Peyer's patch (tissue), 4 donors: ENCODE data around the gene CNOT9. TPM values are rescaled to one million over a fixed set of nuclear protein-coding genes. Genes with fewer than 3 reads are reported as not detected.

Experiments
- DNase-seq, 3 donors: peaks; one replicate each; pipeline ENCODE4 v3.0.0-alpha.2; 2017 to 2019
- H3K27ac ChIP-seq, 4 donors: fragments of 200-600 bp; sonication (generic); one replicate each; pipeline ENCODE4 v1.5.1; 2016 to 2019
- H3K27me3 ChIP-seq, 2 donors: fragments of 200-600 bp; sonication (generic); one replicate each; pipeline ENCODE4 v1.5.1; 2019
- H3K36me3 ChIP-seq, 3 donors: fragments of 200-600 bp; sonication (generic); one replicate each; pipeline ENCODE4 v1.5.1; 2016 to 2019
- H3K4me1 ChIP-seq, 4 donors: fragments of 200-600 bp; sonication (generic); one replicate each; pipeline ENCODE4 v1.5.1; 2016 to 2019
- H3K4me3 ChIP-seq, 4 donors: fragments of 200-600 bp; sonication (generic); 1 replicate in 3 of 4; 2 replicates in 1 of 4; pipeline ENCODE4 v1.5.1; 2016 to 2019; ENCODE audit warnings: mild to moderate bottlenecking in 1 of 4
- H3K9me3 ChIP-seq, 4 donors: fragments of 200-600 bp; sonication (generic); one replicate each; pipeline ENCODE4 v1.5.1; 2016 to 2019; ENCODE audit warnings: mild to moderate bottlenecking in 1 of 4
- POLR2A ChIP-seq, 2 donors: fragments of 450-650 bp; IDR thresholded peaks; one replicate each; pipeline ENCODE4 v1.5.1; 2017; ENCODE audit warnings: antibody characterized with exemption in 2 of 2, mild to moderate bottlenecking in 2 of 2, moderate library complexity in 2 of 2
- total RNA-seq, 4 donors: library from RNA; depleted of rRNA; stranded (reverse); fragments of >200 nt; gene quantifications; one replicate each; pipeline ENCODE4 v1.1.0, GENCODE V29; 2016
- TF ChIP-seq, protein P1 (sequence below), 6 experiments: fragments of 450-650 bp in 4 of 6; fragments of 200-600 bp in 2 of 6; sonication (generic) in 1 of 6; IDR thresholded peaks; one replicate each; pipeline ENCODE4 v1.5.1; 2017 to 2019; ENCODE audit warnings: antibody characterized with exemption in 6 of 6, mild to moderate bottlenecking in 3 of 6, moderate library complexity in 1 of 6

Gene CNOT9
- total RNA-seq, 4 donors from 2014 or later, result 27.2 to 54.2 (median 51.5) TPM

DNA sequence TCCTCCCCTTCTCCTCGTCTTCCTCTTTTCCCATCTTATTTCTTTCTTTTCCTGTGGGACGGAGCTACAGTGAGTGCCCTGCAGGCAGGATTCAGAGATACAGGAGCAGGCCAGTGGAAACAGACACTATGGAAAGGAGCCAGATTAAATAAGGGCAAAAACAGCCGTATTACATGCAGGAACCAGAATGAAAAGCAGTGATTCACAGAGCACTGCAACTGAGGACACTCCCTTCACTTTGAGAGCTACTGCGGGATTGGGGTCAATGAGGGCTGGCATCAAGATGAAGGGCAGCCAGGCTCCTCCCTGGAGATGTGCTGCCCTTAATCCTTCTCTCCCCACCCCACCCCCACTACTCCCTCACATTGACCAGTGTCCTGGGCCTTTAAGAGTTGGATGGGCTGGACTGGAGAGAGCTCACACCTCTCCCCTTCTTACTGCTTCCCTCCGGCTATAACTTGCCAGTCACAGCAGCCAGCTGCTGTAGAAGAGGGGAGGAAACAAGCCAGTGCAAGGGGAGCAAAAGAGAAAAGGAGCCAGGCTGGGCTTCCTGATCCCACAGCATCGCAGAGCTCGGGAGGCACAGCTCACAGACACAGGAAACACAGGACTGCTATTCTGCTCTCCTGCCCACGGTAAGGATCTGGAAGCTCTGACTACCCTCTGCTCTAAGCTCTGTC lies 38.9 kb downstream of the CNOT9 start, which contains the start of gene PLCD4:
TSS of gene PLCD4 (plus strand) at position 464 of the 680 bp plus-strand sequence. CDS start 7,841 bp downstream, outside the sequence.
- Histone ChIP-seq H3K27ac (peak within 1 kb of the TSS in 1 of 4 donors; percentile 51), H3K9me3 (no peaks in the 10 kb centered on the region), H3K4me3 (peak within 1 kb of the TSS in 1 of 4 donors; percentile 33), H3K27me3 (no peaks in the 10 kb centered on the region), H3K36me3 (no peaks in the 10 kb centered on the region), H3K4me1 (peaks cover 0 to 10% (median 0%) of the 10 kb centered on the region in 4 donors)
- TF ChIP-seq POLR2A (IDR thresholded peaks at IDR 0.05), result no peak
- TF ChIP-seq, protein P1, sequence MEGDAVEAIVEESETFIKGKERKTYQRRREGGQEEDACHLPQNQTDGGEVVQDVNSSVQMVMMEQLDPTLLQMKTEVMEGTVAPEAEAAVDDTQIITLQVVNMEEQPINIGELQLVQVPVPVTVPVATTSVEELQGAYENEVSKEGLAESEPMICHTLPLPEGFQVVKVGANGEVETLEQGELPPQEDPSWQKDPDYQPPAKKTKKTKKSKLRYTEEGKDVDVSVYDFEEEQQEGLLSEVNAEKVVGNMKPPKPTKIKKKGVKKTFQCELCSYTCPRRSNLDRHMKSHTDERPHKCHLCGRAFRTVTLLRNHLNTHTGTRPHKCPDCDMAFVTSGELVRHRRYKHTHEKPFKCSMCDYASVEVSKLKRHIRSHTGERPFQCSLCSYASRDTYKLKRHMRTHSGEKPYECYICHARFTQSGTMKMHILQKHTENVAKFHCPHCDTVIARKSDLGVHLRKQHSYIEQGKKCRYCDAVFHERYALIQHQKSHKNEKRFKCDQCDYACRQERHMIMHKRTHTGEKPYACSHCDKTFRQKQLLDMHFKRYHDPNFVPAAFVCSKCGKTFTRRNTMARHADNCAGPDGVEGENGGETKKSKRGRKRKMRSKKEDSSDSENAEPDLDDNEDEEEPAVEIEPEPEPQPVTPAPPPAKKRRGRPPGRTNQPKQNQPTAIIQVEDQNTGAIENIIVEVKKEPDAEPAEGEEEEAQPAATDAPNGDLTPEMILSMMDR (IDR thresholded peaks at IDR 0.05), result no peak
- no peak for DNase-seq

DNA sequence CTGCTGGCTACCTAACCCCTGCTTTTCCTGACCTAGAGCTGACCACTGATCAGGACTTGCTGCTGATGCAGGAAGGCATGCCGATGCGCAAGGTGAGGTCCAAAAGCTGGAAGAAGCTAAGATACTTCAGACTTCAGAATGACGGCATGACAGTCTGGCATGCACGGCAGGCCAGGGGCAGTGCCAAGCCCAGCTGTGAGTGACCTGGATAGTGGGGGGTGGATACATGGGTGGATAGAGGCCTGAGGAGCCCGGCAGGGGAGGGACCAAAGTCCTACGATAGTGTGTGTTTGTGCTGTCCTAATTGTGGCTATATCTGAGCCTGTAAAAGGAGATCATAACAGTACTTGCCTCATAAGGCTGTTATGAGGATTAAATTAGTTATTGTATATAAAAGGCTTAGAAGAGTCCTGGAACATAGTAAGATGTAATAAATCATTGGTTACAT lies 47.3 kb downstream of the CNOT9 start:
- peak in 1 of 3 donors; percentile 48 for DNase-seq
- TF ChIP-seq POLR2A (IDR thresholded peaks at IDR 0.05), result no peak
- TF ChIP-seq, protein P1 (IDR thresholded peaks at IDR 0.05), result no peak
- Histone ChIP-seq H3K27ac (peak overlapping the region in 1 of 4 donors; percentile 45), H3K36me3 (no peaks in the 10 kb centered on the region), H3K4me3 (no peak overlapping the region), H3K4me1 (no peaks in the 10 kb centered on the region), H3K27me3 (no peaks in the 10 kb centered on the region), H3K9me3 (no peaks in the 10 kb centered on the region)

DNA sequence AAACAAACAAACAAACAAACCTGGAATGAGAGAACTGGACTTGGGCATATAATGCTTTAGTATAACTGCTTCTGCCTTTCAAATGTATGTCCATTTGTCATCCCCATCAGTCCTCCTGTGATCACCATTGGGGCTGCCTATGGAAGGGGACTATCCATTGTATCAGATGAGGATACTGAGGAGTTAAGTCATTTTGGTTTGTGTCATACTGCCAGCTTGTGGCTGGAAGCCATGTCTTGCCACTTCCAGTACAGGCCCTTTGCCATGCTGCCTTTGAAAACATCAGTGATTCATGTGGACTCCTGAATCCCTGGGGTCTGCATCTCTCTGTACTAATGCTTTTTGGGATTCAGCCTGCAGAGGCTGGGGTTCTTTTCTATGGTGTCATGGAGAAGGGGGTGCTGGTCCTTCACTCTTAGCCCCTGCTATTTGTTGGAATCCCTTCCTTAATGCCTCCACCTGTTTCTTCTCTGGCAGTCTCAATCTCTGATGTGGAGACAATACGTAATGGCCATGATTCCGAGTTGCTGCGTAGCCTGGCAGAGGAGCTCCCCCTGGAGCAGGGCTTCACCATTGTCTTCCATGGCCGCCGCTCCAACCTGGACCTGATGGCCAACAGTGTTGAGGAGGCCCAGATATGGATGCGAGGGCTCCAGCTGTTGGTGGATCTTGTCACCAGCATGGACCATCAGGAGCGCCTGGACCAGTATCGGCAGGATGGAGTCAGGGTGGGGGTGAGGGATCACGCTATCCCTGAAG lies 49.6 kb downstream of the CNOT9 start:
- no peak for DNase-seq
- H3K27ac ChIP-seq, result no peak overlapping the region
- H3K4me1 ChIP-seq, result no peaks in the 10 kb centered on the region
- TF ChIP-seq POLR2A (IDR thresholded peaks at IDR 0.05), result no peak
- TF ChIP-seq, protein P1 (IDR thresholded peaks at IDR 0.05), result no peak
- no peak overlapping the region for H3K4me3 ChIP-seq
- H3K27me3 ChIP-seq, result no peaks in the 10 kb centered on the region
- no peaks in the 10 kb centered on the region for H3K36me3 ChIP-seq
- no peaks in the 10 kb centered on the region for H3K9me3 ChIP-seq

DNA sequence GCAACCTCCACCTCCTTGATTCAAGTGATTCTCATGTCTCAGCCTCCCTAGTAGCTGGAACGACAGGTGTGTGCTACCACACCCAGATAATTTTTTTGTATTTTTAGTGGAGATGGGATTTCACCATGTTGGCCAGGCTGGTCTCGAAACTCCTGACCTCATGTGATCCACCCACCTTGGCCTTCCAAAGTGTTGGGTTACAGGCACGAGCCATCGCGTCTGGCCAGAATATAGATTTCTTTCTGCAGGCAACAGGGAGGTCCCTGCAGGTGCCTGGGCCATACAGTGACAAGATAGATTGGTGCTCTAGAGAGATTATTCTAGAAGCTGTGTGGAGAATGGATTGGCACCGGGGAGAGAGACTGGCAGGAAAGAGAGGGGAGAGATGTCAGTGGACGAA lies 52.4 kb downstream of the CNOT9 start:
- no peak for DNase-seq
- no peak for TF ChIP-seq POLR2A (IDR thresholded peaks at IDR 0.05)
- TF ChIP-seq, protein P1 (IDR thresholded peaks at IDR 0.05), result no peak
- no peaks in the 10 kb centered on the region for H3K36me3 ChIP-seq
- H3K9me3 ChIP-seq, result no peaks in the 10 kb centered on the region
- H3K27ac ChIP-seq, result no peak overlapping the region
- H3K4me1 ChIP-seq, result no peaks in the 10 kb centered on the region
- H3K4me3 ChIP-seq, result no peak overlapping the region
- no peaks in the 10 kb centered on the region for H3K27me3 ChIP-seq

DNA sequence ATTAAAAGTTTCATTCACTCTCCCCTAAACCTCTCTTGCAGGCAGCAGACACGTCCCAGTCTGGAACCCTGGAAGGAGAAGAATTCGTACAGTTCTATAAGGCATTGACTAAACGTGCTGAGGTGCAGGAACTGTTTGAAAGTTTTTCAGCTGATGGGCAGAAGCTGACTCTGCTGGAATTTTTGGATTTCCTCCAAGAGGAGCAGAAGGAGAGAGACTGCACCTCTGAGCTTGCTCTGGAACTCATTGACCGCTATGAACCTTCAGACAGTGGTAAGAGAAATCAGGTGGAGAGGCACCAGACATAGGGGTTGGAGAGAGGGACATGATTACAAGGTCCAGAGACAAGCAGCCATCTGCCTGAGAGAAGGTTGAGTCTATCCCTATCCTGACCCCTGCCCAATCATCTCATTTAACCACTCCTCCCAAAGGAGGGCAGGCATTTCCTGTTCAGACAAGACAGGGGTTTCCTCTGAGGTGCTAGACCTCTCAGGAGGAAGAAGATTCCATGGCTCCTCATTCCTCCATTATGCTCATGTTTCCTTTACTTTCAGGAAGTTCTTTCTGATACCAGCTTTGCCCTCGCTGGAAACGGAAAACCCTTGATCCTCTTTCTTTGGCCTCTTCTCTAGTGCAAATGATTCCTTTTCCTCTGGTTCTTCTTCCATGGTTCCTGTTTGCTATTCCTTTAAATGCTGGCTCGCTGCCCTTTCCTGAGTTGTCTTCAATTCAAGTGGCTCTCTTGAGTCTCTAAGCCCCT lies 54.1 kb downstream of the CNOT9 start:
- TF ChIP-seq POLR2A (IDR thresholded peaks at IDR 0.05), result no peak
- TF ChIP-seq, protein P1 (IDR thresholded peaks at IDR 0.05), result no peak
- Histone ChIP-seq H3K36me3 (no peaks in the 10 kb centered on the region), H3K4me1 (no peaks in the 10 kb centered on the region), H3K27ac (no peak overlapping the region), H3K4me3 (no peak overlapping the region), H3K9me3 (no peaks in the 10 kb centered on the region), H3K27me3 (no peaks in the 10 kb centered on the region)
- DNase-seq, result no peak
